B cell (primary cell): ENCODE measurements around the gene STK33. TPM values are rescaled to one million over a fixed set of nuclear protein-coding genes. Genes with fewer than 3 reads are reported as not detected.

Experiments
- ATAC-seq: fragments of 200-7000 bp; cut with Tn5 transposase; one replicate; pipeline ENCODE4 v1.10.0; 2021; ENCODE audit warnings: low read depth, mild to moderate bottlenecking, moderate number of reproducible peaks, moderate library complexity
- CTCF ChIA-PET: fragments of 350-600 bp; sonication (Branson Sonifier 250); formaldehyde crosslinking; loops from one replicate; lab custom pipeline; 2021; ENCODE audit warnings: antibody characterized with exemption, inconsistent platforms; lab: Charles Lee
- POLR2A ChIA-PET: fragments of 350-600 bp; sonication (Branson Sonifier 250); formaldehyde crosslinking; loops from one replicate; lab custom pipeline; 2021; ENCODE audit warnings: antibody characterized with exemption; lab: Charles Lee
- DNase-seq: peaks from one replicate; pipeline ENCODE4 v3.0.0; 2013
- H2AFZ ChIP-seq: 2 replicates; pipeline ENCODE4 v1.6.1; 2012; ENCODE audit warnings: mild to moderate bottlenecking, low read depth, low read length; ENCODE audit not compliant: insufficient read depth, poor library complexity, severe bottlenecking
- H3K27ac ChIP-seq, 2 donors: 1 replicate in 1 of 2; 2 replicates in 1 of 2; pipeline ENCODE4 v1.5.1; 2012 to 2013; ENCODE audit warnings: low read length in 2 of 2, mild to moderate bottlenecking in 2 of 2, moderate library complexity in 1 of 2
- H3K27me3 ChIP-seq, 4 experiments: fragments of 200-600 bp in 1 of 4; sonication (generic) in 1 of 4; replicated peaks in 1 of 4; 1 replicate in 2 of 4; 2 replicates in 2 of 4; pipeline versions ENCODE4 v1.6.1 to v1.7.0; 2013 to 2016; ENCODE audit warnings: low read length in 3 of 4, mild to moderate bottlenecking in 2 of 4, mixed read lengths in 1 of 4, moderate library complexity in 1 of 4; ENCODE audit not compliant: insufficient read depth in 4 of 4, control insufficient read depth in 3 of 4; ENCODE audit errors: control extremely low read depth in 1 of 4
- H3K36me3 ChIP-seq, 2 experiments: replicated peaks in 1 of 2; 1 replicate in 1 of 2; 2 replicates in 1 of 2; pipeline versions ENCODE4 v1.6.1 to v1.7.1; 2013; ENCODE audit warnings: low read length in 1 of 2; ENCODE audit not compliant: insufficient read depth in 2 of 2, control insufficient read depth in 1 of 2; ENCODE audit errors: control extremely low read depth in 1 of 2, extremely low read depth in 1 of 2
- H3K4me1 ChIP-seq, 2 donors: fragments of 200-600 bp in 1 of 2; sonication (generic) in 1 of 2; 1 replicate in 1 of 2; 2 replicates in 1 of 2; pipeline versions ENCODE4 v1.5.1 to v1.6.1; 2013 to 2017; ENCODE audit warnings: low read length in 2 of 2; ENCODE audit not compliant: control insufficient read depth in 2 of 2, insufficient read depth in 2 of 2
- H3K4me2 ChIP-seq: replicated peaks from 2 replicates; pipeline ENCODE3; 2012; ENCODE audit warnings: mild to moderate bottlenecking, low read depth, low read length; ENCODE audit not compliant: poor library complexity, severe bottlenecking
- H3K4me3 ChIP-seq, 5 experiments: fragments of 200-600 bp in 1 of 5; sonication (generic) in 1 of 5; 1 replicate in 3 of 5; 2 replicates in 2 of 5; pipeline versions ENCODE4 v1.5.1 to v1.7.0; 2011 to 2016; ENCODE audit warnings: low read length in 4 of 5, mild to moderate bottlenecking in 4 of 5, low read depth in 2 of 5, control low read depth in 1 of 5, moderate library complexity in 1 of 5; ENCODE audit not compliant: insufficient read depth in 1 of 5; ENCODE audit errors: control extremely low read depth in 1 of 5, extremely low read depth in 1 of 5
- H3K79me2 ChIP-seq: fragments of 200-600 bp; sonication (generic); one replicate; pipeline ENCODE4 v1.6.0; 2016; ENCODE audit warnings: low read length; ENCODE audit not compliant: control insufficient read depth, insufficient read depth
- H3K9ac ChIP-seq: fragments of 200-600 bp; sonication (generic); 2 replicates; pipeline ENCODE4 v1.6.1; 2017; ENCODE audit warnings: mild to moderate bottlenecking, low read length, moderate library complexity
- H3K9me3 ChIP-seq, 3 donors: one replicate each; pipeline versions ENCODE4 v1.6.1 to v1.7.1; 2013; ENCODE audit warnings: low read length in 2 of 3; ENCODE audit not compliant: control insufficient read depth in 2 of 3, insufficient read depth in 1 of 3; ENCODE audit errors: control extremely low read depth in 1 of 3
- H4K20me1 ChIP-seq: 2 replicates; pipeline ENCODE4 v1.6.0; 2012; ENCODE audit warnings: mild to moderate bottlenecking, low read length; ENCODE audit not compliant: insufficient read depth, control insufficient read depth, poor library complexity, severe bottlenecking
- H3K27ac Mint-ChIP-seq: one replicate; pipeline ENCODE4 v1.8.0; 2021; ENCODE audit warnings: mixed read lengths
- H3K27me3 Mint-ChIP-seq: one replicate; pipeline ENCODE4 v1.8.0; 2021; ENCODE audit warnings: mixed read lengths
- H3K4me1 Mint-ChIP-seq: one replicate; pipeline ENCODE4 v1.8.0; 2021; ENCODE audit warnings: mixed read lengths
- H3K4me3 Mint-ChIP-seq: one replicate; pipeline ENCODE4 v1.8.0; 2021; ENCODE audit warnings: mixed read lengths
- H3K9me3 Mint-ChIP-seq: one replicate; pipeline ENCODE4 v1.8.0; 2022; ENCODE audit warnings: mixed read lengths; ENCODE audit not compliant: insufficient read depth
- EZH2 ChIP-seq: IDR thresholded peaks from 2 replicates; pipeline ENCODE4 v1.6.1; 2012; ENCODE audit warnings: borderline replicate concordance, low read depth, mild to moderate bottlenecking, moderate library complexity, low read length; ENCODE audit not compliant: insufficient read depth, poor library complexity, severe bottlenecking
- WGBS: methylation state at CpG from one replicate; pipeline ENCODE4 v1.1.5; 2013; ENCODE audit warnings: missing lambda C conversion rate; ENCODE audit not compliant: insufficient coverage; 5-methylcytosine and 5-hydroxymethylcytosine counted together
- intact Hi-C: fragments of 100-400 bp; cut with micrococcal nuclease; formaldehyde crosslinking; loops from one replicate; pipeline ENCODE4 v1.10.0; 2022
- polyA plus RNA-seq: library from polyadenylated mRNA; depleted of rRNA; stranded (reverse); fragments of >200 nt; gene quantifications from 2 replicates; pipeline ENCODE4 v1.2.3, GENCODE V29; 2012
- total RNA-seq, 2 donors: library from RNA; stranded (reverse); fragments of 120-200 nt in 1 of 2; gene quantifications; 1 replicate in 1 of 2; 2 replicates in 1 of 2; pipeline versions ENCODE4 v1.2.3 to v1.2.4, GENCODE V29; 2013 to 2022
- TF ChIP-seq, protein P1 (sequence below): fragments of 200-600 bp; IDR thresholded peaks from one replicate; pipeline ENCODE4 v1.8.0; 2022; ENCODE audit warnings: antibody characterized with exemption, mild to moderate bottlenecking

Gene STK33
- total and polyA plus RNA-seq, 2 donors (not counting 1 experiment from before 2014, with no cell fraction given) = 3.1 to 9.3 TPM

DNA sequence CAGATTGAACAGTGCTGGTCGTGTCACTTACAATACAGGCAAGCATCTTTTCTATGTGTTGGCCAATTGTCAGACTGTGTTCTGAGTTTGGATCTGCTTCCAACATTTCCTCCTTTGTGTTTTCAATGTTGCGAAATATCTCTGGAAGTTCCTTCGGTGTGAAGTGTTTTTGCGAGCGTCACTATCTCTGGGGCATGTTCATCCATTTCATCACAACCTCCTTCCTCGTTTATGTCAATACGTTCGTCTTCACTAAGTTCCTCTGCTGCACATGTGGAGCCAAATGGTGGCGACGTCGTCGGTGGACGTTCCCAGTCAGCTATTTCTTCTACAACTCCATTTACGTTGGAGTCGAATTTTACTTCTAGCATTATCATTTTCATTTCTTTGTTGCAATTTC, 230.1 kb downstream of the STK33 start:
- H3K9ac ChIP-seq = no peak overlapping the region
- H3K9me3 Mint-ChIP-seq = no peaks in the 10 kb centered on the region
- no peaks in the 10 kb centered on the region for H3K27me3 Mint-ChIP-seq
- no peaks in the 10 kb centered on the region for H3K36me3 ChIP-seq
- ChIA-PET CTCF (no interaction called here), POLR2A (no interaction called here)
- H3K4me3 Mint-ChIP-seq = no peak overlapping the region
- no peak overlapping the region for H3K27ac ChIP-seq
- H3K79me2 ChIP-seq = no peaks in the 10 kb centered on the region
- 96% methylated on average over 12 of the region's 15 CpGs for WGBS
- H3K4me2 ChIP-seq = no peak overlapping the region
- no peak overlapping the region for H3K4me3 ChIP-seq
- no peak overlapping the region for H3K27ac Mint-ChIP-seq
- ATAC-seq = no peak
- H2AFZ ChIP-seq = no peak overlapping the region
- no peaks in the 10 kb centered on the region for H3K27me3 ChIP-seq
- TF ChIP-seq, protein P1, sequence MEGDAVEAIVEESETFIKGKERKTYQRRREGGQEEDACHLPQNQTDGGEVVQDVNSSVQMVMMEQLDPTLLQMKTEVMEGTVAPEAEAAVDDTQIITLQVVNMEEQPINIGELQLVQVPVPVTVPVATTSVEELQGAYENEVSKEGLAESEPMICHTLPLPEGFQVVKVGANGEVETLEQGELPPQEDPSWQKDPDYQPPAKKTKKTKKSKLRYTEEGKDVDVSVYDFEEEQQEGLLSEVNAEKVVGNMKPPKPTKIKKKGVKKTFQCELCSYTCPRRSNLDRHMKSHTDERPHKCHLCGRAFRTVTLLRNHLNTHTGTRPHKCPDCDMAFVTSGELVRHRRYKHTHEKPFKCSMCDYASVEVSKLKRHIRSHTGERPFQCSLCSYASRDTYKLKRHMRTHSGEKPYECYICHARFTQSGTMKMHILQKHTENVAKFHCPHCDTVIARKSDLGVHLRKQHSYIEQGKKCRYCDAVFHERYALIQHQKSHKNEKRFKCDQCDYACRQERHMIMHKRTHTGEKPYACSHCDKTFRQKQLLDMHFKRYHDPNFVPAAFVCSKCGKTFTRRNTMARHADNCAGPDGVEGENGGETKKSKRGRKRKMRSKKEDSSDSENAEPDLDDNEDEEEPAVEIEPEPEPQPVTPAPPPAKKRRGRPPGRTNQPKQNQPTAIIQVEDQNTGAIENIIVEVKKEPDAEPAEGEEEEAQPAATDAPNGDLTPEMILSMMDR = no peak
- TF ChIP-seq EZH2 = no peak
- no peaks in the 10 kb centered on the region for H3K9me3 ChIP-seq
- no peaks in the 10 kb centered on the region for H3K4me1 ChIP-seq
- H4K20me1 ChIP-seq = no peaks in the 10 kb centered on the region
- no peaks in the 10 kb centered on the region for H3K4me1 Mint-ChIP-seq
- DNase-seq = no peak
- intact Hi-C loops = no loop called here

DNA sequence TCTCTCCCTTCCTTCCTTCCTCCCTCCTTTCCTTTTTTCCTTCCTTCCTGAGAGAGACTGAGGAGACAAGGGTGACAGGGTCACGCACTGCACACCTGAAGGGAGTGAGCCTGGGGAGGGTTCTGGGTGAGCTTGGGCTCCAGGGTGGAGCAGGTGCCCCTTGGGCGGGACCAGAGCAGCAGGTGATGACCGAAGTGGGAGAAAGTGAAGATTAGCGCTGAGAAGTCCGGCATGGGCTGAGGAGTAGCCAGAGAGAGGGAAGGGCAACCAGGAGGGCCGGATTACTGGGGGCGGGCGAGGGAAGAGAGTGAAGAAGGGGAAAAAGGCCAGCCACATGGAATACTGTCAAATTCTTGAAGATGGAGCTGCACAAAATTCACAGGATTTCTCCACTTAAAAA, 231.1 kb downstream of the STK33 start:
- H3K9ac ChIP-seq = no peak overlapping the region
- TF ChIP-seq, protein P1 = no peak
- TF ChIP-seq EZH2 = no peak
- no peak overlapping the region for H3K4me3 ChIP-seq
- H4K20me1 ChIP-seq = no peaks in the 10 kb centered on the region
- no peaks in the 10 kb centered on the region for H3K79me2 ChIP-seq
- Mint-ChIP-seq H3K9me3 (no peaks in the 10 kb centered on the region), H3K4me1 (no peaks in the 10 kb centered on the region), H3K4me3 (no peak overlapping the region), H3K27ac (no peak overlapping the region), H3K27me3 (no peaks in the 10 kb centered on the region)
- no peaks in the 10 kb centered on the region for H3K4me1 ChIP-seq
- intact Hi-C loops = no loop called here
- ATAC-seq (no peak), DNase-seq (no peak)
- CTCF ChIA-PET = no interaction called here
- no peaks in the 10 kb centered on the region for H3K36me3 ChIP-seq
- POLR2A ChIA-PET = no interaction called here
- no peak overlapping the region for H3K4me2 ChIP-seq
- H3K9me3 ChIP-seq = no peaks in the 10 kb centered on the region
- no peak overlapping the region for H3K27ac ChIP-seq
- no peak overlapping the region for H2AFZ ChIP-seq
- no peaks in the 10 kb centered on the region for H3K27me3 ChIP-seq
- 92% methylated on average over 3 of the region's 8 CpGs for WGBS
